Measurements from ENCODE around the gene CCM2L.

Gene CCM2L

GRCh38 chr20:32031007-32031958 is 21.0 kb downstream of the CCM2L start:
- DNase-seq = peak; percentile 35

DNA sequence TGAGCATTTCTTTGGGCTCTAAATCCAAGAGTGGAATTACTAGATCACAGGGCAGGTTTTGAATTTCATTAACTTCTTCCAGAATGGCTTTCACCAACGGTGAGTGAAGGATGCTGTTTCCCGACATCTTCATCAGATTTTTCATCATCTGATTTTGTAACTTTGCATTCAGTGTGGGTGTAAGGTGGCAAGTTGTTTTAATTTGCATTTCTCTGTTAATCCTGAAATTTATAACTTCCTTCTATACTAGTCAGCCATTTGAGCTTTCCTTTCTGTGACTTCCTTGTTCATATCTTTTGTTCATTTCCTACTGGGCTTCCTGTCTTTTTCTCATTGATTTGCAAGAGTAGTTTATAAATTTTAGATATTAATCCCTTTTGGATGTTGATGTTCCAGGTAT is 23.1 kb downstream of the CCM2L start:
- DNase-seq = no peak

DNA sequence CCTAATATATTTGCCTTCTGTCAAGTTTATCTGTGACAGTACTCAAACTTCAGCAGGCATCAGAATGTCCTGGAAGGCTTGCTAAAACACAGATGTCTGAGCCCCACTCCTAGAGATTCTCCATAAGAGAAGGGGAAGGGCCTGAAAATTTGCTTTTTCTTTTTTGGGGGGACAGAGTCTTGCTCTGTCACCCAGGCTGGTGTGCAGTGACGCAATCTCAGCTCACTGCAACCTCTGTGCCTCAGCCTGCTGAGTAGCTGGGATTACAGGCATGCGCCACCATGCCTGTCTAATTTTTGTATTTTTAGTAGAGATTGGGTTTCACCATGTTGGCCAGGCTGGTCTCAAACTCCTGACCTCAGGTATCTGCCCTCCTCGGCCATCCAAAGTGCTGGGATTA is 23.5 kb downstream of the CCM2L start:
- peak; percentile 28 for DNase-seq

- peak; percentile 60 for DNase-seq
These were observed 24.6 kb downstream of the CCM2L start for GRCh38 chr20:32034581-32035425.

GRCh38 chr20:32035426-32035779 is 25.2 kb downstream of the CCM2L start:
- no peak for DNase-seq

DNA sequence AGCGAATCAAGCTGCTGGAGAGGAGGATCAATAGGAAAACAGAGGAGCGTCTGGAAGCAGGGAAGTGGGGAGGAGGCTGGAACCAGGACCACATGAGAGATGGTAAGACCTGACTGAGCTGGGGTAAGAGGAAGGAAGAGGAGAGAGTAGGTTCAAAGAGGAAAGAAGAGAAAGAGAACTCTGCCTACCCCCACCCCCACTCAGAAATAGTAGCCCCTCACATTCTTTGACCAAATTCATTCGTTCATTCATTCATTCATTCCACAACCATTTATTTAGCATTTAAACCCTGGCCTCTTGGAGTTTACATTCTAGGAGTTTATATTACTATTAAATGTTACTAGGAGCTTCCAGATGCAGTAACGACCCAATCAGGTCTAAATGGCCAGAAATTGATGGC is 26.0 kb downstream of the CCM2L start:
- no peak for DNase-seq

GRCh38 chr20:32036716-32037485 is 26.7 kb downstream of the CCM2L start:
- peak; percentile 68 for DNase-seq

- DNase-seq = peak; percentile 93
These were observed 27.7 kb downstream of the CCM2L start for GRCh38 chr20:32037929-32038328.

DNA sequence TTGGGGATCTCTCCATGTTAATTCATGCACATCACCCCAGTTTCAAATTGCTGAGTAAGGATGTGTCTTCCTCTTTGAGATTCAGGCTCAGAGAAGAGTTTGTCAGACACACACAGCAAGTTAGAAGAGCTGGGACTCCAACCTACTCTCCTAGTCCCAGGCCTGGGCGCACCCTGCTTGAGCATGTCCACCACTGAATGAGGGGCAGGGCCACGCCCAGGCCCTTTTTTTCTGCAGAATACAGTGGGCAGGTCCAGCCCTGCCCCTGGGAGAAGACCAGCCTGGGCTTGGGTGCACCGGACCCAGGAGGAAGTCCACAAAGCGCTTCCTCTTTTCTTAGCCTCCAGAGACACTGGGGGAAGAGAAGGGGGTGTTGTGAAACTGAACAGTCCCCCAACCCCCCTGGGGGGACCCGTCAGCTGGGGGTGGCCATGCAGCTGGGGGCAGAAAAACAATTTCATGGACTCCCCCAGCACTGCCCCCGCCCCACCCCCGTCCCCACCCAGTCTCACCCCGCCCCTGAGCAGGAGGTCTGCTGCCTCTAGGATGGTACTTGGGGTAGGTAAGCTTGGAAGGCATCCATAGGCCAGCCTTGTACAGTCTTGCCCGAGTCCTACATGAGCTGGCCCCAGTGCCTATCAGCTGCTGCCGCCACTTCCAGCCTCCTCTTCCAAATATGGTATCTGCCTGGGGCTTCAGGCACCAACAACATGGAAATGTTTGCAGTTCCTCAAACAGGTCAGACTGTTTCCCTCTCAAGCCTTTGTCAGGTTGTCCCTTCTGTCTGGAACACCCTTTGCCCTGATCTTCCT is 30.1 kb downstream of the CCM2L start:
- DNase-seq = peak; percentile 93

DNA sequence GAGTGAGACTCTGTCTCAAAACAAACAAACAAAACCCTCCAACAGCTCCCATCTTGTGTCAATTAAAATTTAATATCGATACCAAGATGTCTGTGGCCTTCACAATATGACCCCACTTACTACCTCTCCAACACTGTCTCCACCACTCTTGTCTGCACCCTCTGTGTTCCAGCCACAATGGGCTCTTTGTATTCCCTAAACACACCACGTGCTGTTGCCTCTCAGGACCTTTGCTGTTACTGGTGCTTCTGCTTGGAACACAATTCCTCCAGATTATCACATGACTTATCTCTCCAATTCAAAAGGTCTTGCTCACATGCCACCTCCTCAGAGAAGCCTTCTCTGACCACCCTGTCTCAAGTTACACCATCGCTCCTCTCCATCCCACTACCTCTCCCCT is 35.8 kb downstream of the CCM2L start:
- DNase-seq = no peak

- DNase-seq = no peak
These were observed 40.1 kb downstream of the CCM2L start for GRCh38 chr20:32050324-32050841.

DNA sequence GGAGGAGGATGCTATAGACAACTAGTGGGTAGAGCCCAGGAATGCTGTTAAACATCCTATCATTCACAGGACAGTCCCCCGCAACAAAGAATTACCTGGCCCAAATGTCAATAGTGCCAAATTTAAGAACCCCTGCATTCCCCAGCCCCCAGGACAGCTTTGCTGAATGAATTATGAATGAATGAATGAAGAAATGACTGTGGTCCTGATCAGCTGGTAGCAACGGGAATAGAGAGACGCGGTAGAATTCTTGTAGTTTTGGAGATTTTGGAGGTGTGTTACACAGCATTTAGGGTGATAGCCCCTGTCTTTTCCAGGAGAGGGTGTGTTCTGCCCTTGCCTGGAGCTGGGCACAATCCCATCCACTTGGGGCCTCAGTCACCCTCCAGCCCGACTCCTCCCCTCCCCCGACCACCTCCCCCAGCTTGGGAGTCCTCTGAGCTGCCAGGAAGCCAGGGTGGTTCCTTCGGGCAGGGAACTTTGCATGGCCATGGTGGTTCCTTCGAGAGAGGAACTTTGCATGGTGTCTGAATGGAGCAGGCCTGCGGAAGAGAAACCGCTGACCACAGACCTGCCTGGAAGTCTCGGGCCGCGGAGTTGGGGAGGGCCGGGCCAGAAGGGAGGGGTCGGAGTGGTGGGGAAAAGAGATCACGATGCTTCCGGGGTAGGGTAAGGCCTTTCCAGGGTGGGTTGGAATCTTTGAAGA is 40.8 kb downstream of the CCM2L start:
- DNase-seq = peak; percentile 87

- DNase-seq = no peak
These were observed 41.5 kb downstream of the CCM2L start for GRCh38 chr20:32051720-32052089.

GRCh38 chr20:32052090-32052777 is 42.0 kb downstream of the CCM2L start, which contains the start of gene HCK:
Gene HCK, plus strand, starts transcription at chr20:32052242.
- DNase-seq = peak; percentile 75

DNA sequence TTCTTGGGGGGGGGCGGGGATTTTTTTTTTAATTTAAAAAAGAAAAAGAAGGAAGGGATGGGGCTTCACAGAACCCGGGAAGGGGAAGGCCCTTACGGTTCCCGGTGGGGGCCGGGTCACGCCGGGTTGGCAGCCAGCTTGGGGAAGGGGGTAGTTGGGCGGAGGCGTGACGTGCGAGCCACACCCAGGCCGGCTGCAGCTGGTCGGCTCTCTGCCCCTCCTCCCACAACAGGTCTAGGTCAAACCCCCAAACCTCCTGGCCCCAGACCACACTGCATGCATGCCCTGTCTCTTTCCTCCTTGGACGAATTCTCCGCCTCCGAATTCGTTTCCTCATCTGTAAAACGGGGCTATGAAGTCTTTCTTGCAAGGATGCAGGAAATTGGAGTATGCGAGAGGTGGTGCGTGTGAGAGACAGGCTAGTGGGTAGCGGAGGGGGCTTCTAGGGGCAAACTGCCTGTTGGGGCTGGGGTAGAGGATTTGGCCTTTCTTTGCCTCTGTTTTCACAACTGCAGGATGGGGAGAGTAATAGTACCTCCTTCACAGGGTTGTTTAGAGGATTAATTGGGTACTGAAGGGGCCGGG is 42.6 kb downstream of the CCM2L start:
- DNase-seq = peak; percentile 82

DNA sequence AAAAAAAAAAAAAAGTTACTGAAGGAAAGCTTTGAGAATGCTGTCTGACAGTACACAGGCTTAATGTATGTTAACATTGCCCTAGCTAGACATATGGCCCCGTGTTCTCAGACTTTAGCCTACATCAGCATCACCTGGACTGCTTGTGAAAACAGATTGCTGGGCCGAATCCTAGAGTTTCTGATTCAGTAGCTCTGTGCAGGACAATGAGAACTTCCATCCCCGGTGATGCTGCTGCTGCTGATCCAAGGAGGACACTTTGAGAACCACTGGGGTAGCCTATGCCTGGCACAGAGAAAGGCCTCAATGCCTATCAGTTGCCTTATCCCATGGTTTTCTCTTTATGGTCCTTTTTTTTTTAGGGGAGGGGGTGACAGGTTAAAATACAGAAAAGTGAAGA is 43.4 kb downstream of the CCM2L start:
- no peak for DNase-seq

- no peak for DNase-seq
These were observed 46.7 kb downstream of the CCM2L start for GRCh38 chr20:32056708-32057483.

- no peak for DNase-seq
These were observed 47.5 kb downstream of the CCM2L start for GRCh38 chr20:32057656-32058184.

DNA sequence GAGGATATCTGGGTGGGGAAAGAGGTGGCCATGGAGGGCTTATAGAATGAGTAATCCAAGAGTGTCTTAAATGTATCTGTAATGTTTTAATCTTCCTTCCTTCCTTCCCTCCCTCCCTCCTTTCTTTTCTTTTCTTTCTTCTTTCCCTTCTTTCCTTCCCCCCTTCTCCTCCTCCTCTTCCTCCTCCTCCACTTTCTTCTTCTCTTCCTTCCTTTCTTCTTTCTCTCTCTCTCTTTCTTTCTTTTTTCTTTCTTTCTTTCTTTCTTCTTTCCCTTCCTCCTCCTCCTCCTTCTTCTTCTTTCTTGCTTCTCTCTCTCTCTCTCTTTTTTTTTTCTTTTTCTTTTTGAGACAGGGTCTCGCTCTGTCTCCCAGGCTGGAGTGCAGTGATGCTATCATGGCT is 49.0 kb downstream of the CCM2L start:
- no peak for DNase-seq
